HepG2 (cell line): ENCODE data around the gene TCAIM. TPM values are rescaled to one million over a fixed set of nuclear protein-coding genes. Genes with fewer than 3 reads are reported as not detected.

ENCODE experiments used
- CEBPG ChIP-seq: IDR thresholded peaks from 2 replicates; pipeline ENCODE4 v1.6.1; 2016
- CREM ChIP-seq, 2 experiments: sonication (generic) in 1 of 2; formaldehyde crosslinking in 1 of 2; IDR thresholded peaks; 2 replicates each; pipeline versions ENCODE4 v1.4.0 to v1.6.1; 2016 to 2020; ENCODE audit warnings: antibody characterized with exemption in 1 of 2, mild to moderate bottlenecking in 1 of 2, missing genetic modification reagents in 1 of 2
- GTF2F1 ChIP-seq: fragments of 150-350 bp; IDR thresholded peaks from 2 replicates; pipeline ENCODE4 v1.6.1; 2014; ENCODE audit warnings: low read length
- KAT2B ChIP-seq: fragments of 150-350 bp; IDR thresholded peaks from 2 replicates; pipeline ENCODE4 v1.6.1; 2014; ENCODE audit warnings: low read depth, low read length, borderline replicate concordance
- MAFF ChIP-seq: IDR thresholded peaks from 2 replicates; pipeline ENCODE4 v1.6.1; 2011; ENCODE audit warnings: low read depth, low read length, improper control_type of control experiment
- PBX2 ChIP-seq: IDR thresholded peaks from 2 replicates; pipeline ENCODE4 v1.6.1; 2016; ENCODE audit warnings: control low read depth
- PITX1 ChIP-seq: sonication (generic); formaldehyde crosslinking; IDR thresholded peaks from 2 replicates; pipeline ENCODE4 v1.5.1; 2020; ENCODE audit warnings: mild to moderate bottlenecking, missing genetic modification reagents
- SPEN ChIP-seq: sonication (generic); formaldehyde crosslinking; IDR thresholded peaks from 2 replicates; pipeline ENCODE4 v1.5.1; 2020; ENCODE audit warnings: low read depth, mild to moderate bottlenecking, missing genetic modification reagents
- STAG1 ChIP-seq: sonication (generic); formaldehyde crosslinking; IDR thresholded peaks from 2 replicates; pipeline ENCODE4 v1.4.0; 2020; ENCODE audit warnings: missing genetic modification reagents
- TAF15 ChIP-seq: fragments of 200-400 bp; formaldehyde crosslinking; IDR thresholded peaks from one replicate; pipeline ENCODE4 v1.6.1; 2018; ENCODE audit warnings: mild to moderate bottlenecking, low read depth, low read length; ENCODE audit not compliant: poor library complexity, severe bottlenecking
- TRIM22 ChIP-seq: fragments of 450-650 bp; IDR thresholded peaks from 2 replicates; pipeline ENCODE4 v1.6.1; 2017
- ZBTB4 ChIP-seq: sonication (generic); formaldehyde crosslinking; IDR thresholded peaks from 2 replicates; pipeline ENCODE4 v1.4.0; 2020; ENCODE audit warnings: missing genetic modification reagents, mild to moderate bottlenecking, borderline replicate concordance
- ZNF18 ChIP-seq: sonication (generic); formaldehyde crosslinking; IDR thresholded peaks from 2 replicates; pipeline ENCODE4 v1.8.0; 2022; ENCODE audit warnings: mild to moderate bottlenecking, missing genetic modification reagents; ENCODE audit not compliant: insufficient replicate concordance
- ZNF296 ChIP-seq: sonication (generic); formaldehyde crosslinking; conservative IDR thresholded peaks from 2 replicates; pipeline ENCODE4 v1.5.0; 2020; ENCODE audit warnings: mild to moderate bottlenecking, missing genetic modification reagents
- ZNF567 ChIP-seq: sonication (generic); formaldehyde crosslinking; IDR thresholded peaks from 2 replicates; pipeline ENCODE4 v1.8.1; 2023; ENCODE audit warnings: mild to moderate bottlenecking, missing genetic modification reagents, borderline replicate concordance
- ZNF574 ChIP-seq: sonication (generic); formaldehyde crosslinking; IDR thresholded peaks from 2 replicates; pipeline ENCODE4 v1.4.0; 2020; ENCODE audit warnings: missing genetic modification reagents
- ZNF746 ChIP-seq: sonication (generic); formaldehyde crosslinking; IDR thresholded peaks from 2 replicates; pipeline ENCODE4 v1.8.0; 2022; ENCODE audit warnings: mild to moderate bottlenecking, missing genetic modification reagents
- ZSCAN25 ChIP-seq: sonication (generic); formaldehyde crosslinking; IDR thresholded peaks from 2 replicates; pipeline ENCODE4 v1.8.0; 2022; ENCODE audit warnings: mild to moderate bottlenecking, missing genetic modification reagents
- polyA plus RNA-seq, 8 experiments: library from polyadenylated mRNA; depleted of rRNA in 3 of 8; stranded (reverse) in 7 of 8; unstranded in 1 of 8; fragments of >200 nt; fragmentation: Illumina TruSeq in 4 of 8; extraction: Trizol in 4 of 8; gene quantifications; 2 replicates each; pipeline versions ENCODE4 v1.2.1 to v1.2.3, GENCODE V29; 2011 to 2016; ENCODE audit warnings: low read depth in 4 of 8, missing spikeins in 1 of 8, mixed read lengths in 1 of 8; ENCODE audit not compliant: insufficient read depth in 1 of 8
- total RNA-seq, 5 experiments: library from RNA; depleted of rRNA; stranded (reverse); fragments of >200 nt; fragmentation: Illumina TruSeq; extraction: Trizol; gene quantifications; 2 replicates each; pipeline ENCODE4 v1.2.3, GENCODE V29; 2016; ENCODE audit warnings: low read depth in 1 of 5

The TCAIM gene
- total and polyA plus RNA-seq, 2 of the 13 experiments (the other 11 are each of a cell fraction or from before 2014, with no cell fraction given) = 16.9 to 22.6 TPM

- TF ChIP-seq ZBTB4 (CRISPR knock-in tag) = peak; percentile 90; the same call in 1 of the 2 replicates
- TF ChIP-seq ZNF574 (CRISPR knock-in tag) = peak; percentile 93
- peak; percentile 61; the same call in 1 of the 2 replicates for TF ChIP-seq ZSCAN25
- TF ChIP-seq MAFF = peak; percentile 70
- no peak; the same call in 1 of the 2 replicates for TF ChIP-seq STAG1 (CRISPR knock-in tag)
- peak; percentile 97 for TF ChIP-seq ZNF18
- TF ChIP-seq PITX1 (CRISPR knock-in tag) = peak; percentile 89
- TF ChIP-seq TRIM22 = no peak
- peak; percentile 79 for TF ChIP-seq CREM (IDR thresholded peaks at IDR 0.05)
- TF ChIP-seq CREM (CRISPR knock-in tag; IDR thresholded peaks at IDR 0.05) = no peak
- TF ChIP-seq ZNF296 (CRISPR knock-in tag) = no peak
- TF ChIP-seq TAF15 = peak; percentile 31
- TF ChIP-seq ZNF567 = peak; percentile 94
- no peak for TF ChIP-seq KAT2B
- TF ChIP-seq PBX2 (CRISPR knock-in tag) = no peak
- TF ChIP-seq CEBPG = no peak
- no peak for TF ChIP-seq ZNF746 (CRISPR knock-in tag)
- TF ChIP-seq SPEN = peak; percentile 96
- no peak for TF ChIP-seq GTF2F1
Measured at GRCh38 chr3:44338010-44338827, at the start of gene TCAIM (continued).
